ENCODE results near the gene HDAC9. TPM values are rescaled to one million over a fixed set of nuclear protein-coding genes. Genes with fewer than 3 reads are reported as not detected.

HDAC9 gene
- total and polyA plus RNA-seq, 2 of the 13 experiments (the other 11 are each of a cell fraction or from before 2014, with no cell fraction given): 0.05 to 0.07 TPM

DNA sequence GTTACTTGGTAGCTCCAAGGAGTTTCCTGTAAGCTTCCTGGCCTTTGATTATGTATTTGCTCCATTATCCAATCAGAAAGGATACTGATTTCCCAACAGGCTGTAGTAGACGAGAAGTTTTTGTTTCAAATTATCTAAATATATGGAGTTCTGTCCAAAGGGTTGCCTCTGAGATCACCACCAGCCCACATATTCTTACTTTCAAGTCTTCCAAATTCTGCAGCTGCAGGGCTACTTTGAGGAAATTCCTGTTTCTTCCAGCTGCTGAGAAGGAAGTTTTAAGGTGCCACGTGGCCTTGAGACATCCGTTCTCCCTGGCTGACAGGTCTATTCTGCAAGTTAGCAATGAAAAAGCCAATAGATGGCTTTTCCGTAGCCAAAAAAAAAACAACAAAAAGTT, 335.9 kb downstream of the HDAC9 start:
- no TSS peak for BruUV-seq (replicated peaks)
- ChIA-PET CTCF (ENCODE audit: low intra/inter-chr PET ratio, low total read pairs) (no interaction called here), POLR2A (no interaction called here)
- Histone ChIP-seq H3K4me3 (replicated peaks in 1 of 3; ENCODE audit: insufficient read depth in 1 of 3, low read depth in 2 of 3, low read length in 3 of 3) (no peak overlapping the region), H3K9me3 (ENCODE audit: low read length) (peaks cover 36% of the 10 kb centered on the region), H2AFZ (ENCODE audit: low read length) (no peak overlapping the region), H3K27me3 (ENCODE audit: control insufficient read depth in 1 of 2, insufficient read depth in 2 of 2, low read length in 2 of 2) (no peaks in the 10 kb centered on the region), H3K4me2 (ENCODE audit: low read depth, low read length) (no peak overlapping the region), H3K9ac (ENCODE audit: insufficient read depth, low read depth, low read length) (no peak overlapping the region), H3K4me1 (ENCODE audit: insufficient read depth, low read length) (no peaks in the 10 kb centered on the region), H3K79me2 (ENCODE audit: insufficient read depth, low read length) (no peaks in the 10 kb centered on the region), H3K36me3 (replicated peaks in 1 of 2; ENCODE audit: control insufficient read depth in 1 of 2, insufficient read depth in 2 of 2, low read length in 2 of 2) (no peaks in the 10 kb centered on the region), H4K20me1 (ENCODE audit: insufficient read depth, low read length) (no peaks in the 10 kb centered on the region), H3K27ac (ENCODE audit: extremely low read length, insufficient read depth, low read length) (no peak overlapping the region)
- ATAC-seq (no peak), DNase-seq (ENCODE audit: low spot score) (no peak), FAIRE-seq (no peak)
- 10% methylated on average over 4 of the region's 4 CpGs for WGBS (ENCODE audit: low lambda C conversion rate)
- TF ChIP-seq SAFB2 (CRISPR knock-in tag; IDR thresholded peaks at IDR 0.05; ENCODE audit: borderline replicate concordance, low read depth) (no peak), ZNF713 (CRISPR knock-in tag; IDR thresholded peaks at IDR 0.05) (no peak), BRD4 (CRISPR knock-in tag; IDR thresholded peaks at IDR 0.05) (no peak), ZFP41 (CRISPR knock-in tag; IDR thresholded peaks at IDR 0.05; ENCODE audit: borderline replicate concordance) (no peak)
- TF ChIP-seq, protein P1, sequence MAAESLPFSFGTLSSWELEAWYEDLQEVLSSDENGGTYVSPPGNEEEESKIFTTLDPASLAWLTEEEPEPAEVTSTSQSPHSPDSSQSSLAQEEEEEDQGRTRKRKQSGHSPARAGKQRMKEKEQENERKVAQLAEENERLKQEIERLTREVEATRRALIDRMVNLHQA (CRISPR knock-in tag; IDR thresholded peaks at IDR 0.05): no peak
- TF ChIP-seq, protein P2, sequence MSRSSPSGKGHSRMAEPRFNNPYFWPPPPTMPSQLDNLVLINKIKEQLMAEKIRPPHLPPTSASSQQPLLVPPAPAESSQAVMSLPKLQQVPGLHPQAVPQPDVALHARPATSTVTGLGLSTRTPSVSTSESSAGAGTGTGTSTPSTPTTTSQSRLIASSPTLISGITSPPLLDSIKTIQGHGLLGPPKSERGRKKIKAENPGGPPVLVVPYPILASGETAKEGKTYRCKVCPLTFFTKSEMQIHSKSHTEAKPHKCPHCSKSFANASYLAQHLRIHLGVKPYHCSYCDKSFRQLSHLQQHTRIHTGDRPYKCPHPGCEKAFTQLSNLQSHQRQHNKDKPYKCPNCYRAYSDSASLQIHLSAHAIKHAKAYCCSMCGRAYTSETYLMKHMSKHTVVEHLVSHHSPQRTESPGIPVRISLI (CRISPR knock-in tag; IDR thresholded peaks at IDR 0.05; ENCODE audit: borderline replicate concordance): no peak
- TF ChIP-seq, protein P3, sequence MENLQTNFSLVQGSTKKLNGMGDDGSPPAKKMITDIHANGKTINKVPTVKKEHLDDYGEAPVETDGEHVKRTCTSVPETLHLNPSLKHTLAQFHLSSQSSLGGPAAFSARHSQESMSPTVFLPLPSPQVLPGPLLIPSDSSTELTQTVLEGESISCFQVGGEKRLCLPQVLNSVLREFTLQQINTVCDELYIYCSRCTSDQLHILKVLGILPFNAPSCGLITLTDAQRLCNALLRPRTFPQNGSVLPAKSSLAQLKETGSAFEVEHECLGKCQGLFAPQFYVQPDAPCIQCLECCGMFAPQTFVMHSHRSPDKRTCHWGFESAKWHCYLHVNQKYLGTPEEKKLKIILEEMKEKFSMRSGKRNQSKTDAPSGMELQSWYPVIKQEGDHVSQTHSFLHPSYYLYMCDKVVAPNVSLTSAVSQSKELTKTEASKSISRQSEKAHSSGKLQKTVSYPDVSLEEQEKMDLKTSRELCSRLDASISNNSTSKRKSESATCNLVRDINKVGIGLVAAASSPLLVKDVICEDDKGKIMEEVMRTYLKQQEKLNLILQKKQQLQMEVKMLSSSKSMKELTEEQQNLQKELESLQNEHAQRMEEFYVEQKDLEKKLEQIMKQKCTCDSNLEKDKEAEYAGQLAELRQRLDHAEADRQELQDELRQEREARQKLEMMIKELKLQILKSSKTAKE (CRISPR knock-in tag; IDR thresholded peaks at IDR 0.05; ENCODE audit: borderline replicate concordance): no peak
- TF ChIP-seq, protein P4, sequence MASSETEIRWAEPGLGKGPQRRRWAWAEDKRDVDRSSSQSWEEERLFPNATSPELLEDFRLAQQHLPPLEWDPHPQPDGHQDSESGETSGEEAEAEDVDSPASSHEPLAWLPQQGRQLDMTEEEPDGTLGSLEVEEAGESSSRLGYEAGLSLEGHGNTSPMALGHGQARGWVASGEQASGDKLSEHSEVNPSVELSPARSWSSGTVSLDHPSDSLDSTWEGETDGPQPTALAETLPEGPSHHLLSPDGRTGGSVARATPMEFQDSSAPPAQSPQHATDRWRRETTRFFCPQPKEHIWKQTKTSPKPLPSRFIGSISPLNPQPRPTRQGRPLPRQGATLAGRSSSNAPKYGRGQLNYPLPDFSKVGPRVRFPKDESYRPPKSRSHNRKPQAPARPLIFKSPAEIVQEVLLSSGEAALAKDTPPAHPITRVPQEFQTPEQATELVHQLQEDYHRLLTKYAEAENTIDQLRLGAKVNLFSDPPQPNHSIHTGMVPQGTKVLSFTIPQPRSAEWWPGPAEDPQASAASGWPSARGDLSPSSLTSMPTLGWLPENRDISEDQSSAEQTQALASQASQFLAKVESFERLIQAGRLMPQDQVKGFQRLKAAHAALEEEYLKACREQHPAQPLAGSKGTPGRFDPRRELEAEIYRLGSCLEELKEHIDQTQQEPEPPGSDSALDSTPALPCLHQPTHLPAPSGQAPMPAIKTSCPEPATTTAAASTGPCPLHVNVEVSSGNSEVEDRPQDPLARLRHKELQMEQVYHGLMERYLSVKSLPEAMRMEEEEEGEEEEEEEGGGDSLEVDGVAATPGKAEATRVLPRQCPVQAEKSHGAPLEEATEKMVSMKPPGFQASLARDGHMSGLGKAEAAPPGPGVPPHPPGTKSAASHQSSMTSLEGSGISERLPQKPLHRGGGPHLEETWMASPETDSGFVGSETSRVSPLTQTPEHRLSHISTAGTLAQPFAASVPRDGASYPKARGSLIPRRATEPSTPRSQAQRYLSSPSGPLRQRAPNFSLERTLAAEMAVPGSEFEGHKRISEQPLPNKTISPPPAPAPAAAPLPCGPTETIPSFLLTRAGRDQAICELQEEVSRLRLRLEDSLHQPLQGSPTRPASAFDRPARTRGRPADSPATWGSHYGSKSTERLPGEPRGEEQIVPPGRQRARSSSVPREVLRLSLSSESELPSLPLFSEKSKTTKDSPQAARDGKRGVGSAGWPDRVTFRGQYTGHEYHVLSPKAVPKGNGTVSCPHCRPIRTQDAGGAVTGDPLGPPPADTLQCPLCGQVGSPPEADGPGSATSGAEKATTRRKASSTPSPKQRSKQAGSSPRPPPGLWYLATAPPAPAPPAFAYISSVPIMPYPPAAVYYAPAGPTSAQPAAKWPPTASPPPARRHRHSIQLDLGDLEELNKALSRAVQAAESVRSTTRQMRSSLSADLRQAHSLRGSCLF (CRISPR knock-in tag; IDR thresholded peaks at IDR 0.05; ENCODE audit: borderline replicate concordance): no peak
- intact Hi-C loops (cut with micrococcal nuclease; ENCODE audit: unreplicated experiment): no loop called here
- in situ Hi-C loops (cut with HindIII; ENCODE audit: extremely low pct_ligation_motif_present, low pct_unique_long_range_greater_than_20kb): no loop called here
